Left renal pelvis (tissue), 4 donors: ENCODE measurements around the gene MOB3A. TPM values are rescaled to one million over a fixed set of nuclear protein-coding genes. Genes with fewer than 3 reads are reported as not detected.
A peak's percentile ranks its signal among the peaks of the same experiment; 100 is the strongest.
"Not testable (repeated sequence)": the region's sequence is repeated elsewhere in the genome, so short reads cannot be mapped to it uniquely, and the experiment has no call there.

Source experiments
- DNase-seq, 4 donors: peaks; one replicate each; pipeline ENCODE4 v3.0.0-alpha.2; 2013; ENCODE audit warnings: low read depth in 4 of 4, low spot score in 3 of 4
- polyA plus RNA-seq, 4 donors: library from polyadenylated mRNA; unstranded; fragments of 120-200 nt; gene quantifications; one replicate each; pipeline ENCODE4 v1.2.1, GENCODE V29; 2013; ENCODE audit not compliant: insufficient read length in 4 of 4

Gene MOB3A
- polyA plus RNA-seq, result 10 to 100 TPM; 21.4 to 29.1 (median 25.2) TPM

DNA sequence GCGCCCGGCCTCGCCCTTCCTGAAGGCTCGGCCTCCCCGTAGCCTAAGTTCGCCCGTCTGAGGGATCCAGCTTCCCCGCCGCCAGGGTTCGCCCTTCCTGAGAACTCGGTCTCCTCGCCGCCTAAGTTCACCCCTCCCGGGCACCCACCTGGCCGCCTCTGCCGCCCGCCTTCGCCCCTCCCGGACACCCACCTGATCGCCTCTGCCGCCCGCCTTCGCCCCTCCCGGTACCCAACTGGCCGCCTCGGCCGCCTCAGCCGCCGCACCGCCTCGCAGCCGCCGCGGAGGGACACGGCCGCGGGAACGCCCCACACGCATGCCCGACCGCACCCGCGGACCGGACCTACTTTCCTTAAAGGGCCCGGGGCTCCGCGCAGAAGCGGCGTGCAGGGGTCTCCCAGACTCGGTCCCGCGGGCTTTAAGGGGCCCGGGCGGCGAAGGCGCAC lies at the start of gene MOB3A:
Gene MOB3A, minus strand, starts transcription at position 293 of the 446 bp plus-strand sequence. CDS start 17,766 bp downstream, outside the sequence.
- peak in 2 of 4 donors; percentile 81 to 85 for DNase-seq

GRCh38 chr19:2145831-2146241 lies 49.7 kb upstream of the MOB3A start:
- DNase-seq, result no peak

DNA sequence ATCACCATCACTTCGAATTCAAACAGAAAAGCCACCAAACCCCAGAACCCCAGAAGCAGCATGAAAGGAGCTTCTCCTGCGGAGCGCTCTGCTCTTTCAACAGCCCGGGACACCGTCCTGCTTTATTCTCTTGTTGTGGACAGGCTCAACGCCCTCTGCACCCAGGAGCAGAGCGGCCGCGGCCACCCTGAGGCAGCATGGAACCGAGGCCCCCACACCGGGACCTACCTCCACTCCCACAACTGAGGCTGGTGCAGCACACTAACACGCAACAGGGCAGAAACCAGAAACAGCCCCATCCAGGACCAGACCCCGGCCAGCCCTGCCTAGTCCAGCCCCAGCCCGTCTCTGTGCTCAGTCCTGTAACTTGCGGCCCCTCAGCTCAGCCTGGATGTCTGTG lies 48.1 kb upstream of the MOB3A start:
- DNase-seq, result no peak

DNA sequence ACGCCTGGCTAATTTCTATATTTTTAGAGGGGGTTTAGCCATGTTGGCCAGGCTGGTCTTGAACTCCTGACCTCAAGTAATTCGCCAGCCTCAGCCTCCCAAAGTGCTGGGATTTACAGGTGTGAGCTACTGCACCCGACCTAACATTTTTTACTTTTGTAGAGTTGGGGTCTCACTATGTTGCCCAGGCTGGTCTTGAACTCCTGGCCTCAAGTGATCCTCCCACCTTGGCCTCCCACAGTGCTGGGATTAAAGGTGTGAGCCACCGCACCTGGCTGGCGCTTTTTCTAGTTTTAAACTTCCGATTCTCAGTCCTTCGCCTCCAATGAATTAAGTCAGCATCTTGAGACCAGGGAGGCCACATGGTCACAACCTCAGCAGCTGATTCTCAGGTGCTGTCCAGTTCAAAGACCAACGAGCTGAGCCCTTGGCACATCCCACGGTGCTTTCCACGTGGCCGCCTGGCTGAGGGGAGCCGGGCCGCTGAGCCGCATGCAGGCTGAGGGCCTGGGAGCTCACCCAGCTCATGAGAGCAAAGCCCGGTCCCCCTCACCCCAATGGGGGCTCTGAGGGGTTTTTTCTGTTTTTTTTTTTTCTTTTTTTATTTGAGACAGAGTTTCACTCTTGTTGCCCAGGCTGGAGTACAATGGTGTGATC lies 46.2 kb upstream of the MOB3A start:
- no peak for DNase-seq

GRCh38 chr19:2140138-2140569 lies 44.0 kb upstream of the MOB3A start:
- DNase-seq, result no peak

DNA sequence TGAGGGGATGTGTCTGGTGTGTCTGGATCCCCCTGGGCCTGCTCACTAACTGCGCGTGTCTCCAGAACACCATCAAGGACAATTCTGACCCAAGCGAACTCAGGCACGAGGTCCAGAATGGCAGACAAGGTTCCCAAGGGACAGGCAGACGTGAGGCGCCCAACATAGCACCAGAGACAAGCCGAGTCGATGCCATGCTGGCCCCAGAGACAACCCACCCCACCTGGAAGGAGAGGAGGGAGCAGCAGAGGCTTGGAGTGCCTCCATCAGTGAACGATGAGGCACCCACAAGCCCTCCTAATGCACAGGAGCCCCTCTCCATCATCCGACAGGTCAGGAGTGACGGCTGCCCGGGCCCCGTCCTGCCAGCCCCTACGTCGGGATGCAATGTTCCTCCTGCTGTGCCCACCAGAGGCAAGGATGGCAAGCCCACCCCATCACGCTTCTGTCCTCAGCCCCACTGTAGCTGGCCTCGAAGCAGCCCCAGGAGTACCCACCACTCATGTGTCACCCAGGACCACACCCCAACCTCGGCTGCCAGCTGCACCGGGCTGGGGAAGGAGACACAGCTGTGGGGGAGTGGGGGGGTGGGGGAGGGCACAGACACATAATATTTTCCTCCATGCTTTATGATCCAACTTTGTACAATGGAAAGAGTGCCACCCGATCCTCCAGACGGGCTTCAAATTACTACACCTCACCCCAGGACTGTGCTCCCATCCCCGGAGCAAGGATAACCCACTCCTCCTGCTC lies 43.4 kb upstream of the MOB3A start:
- DNase-seq, result no peak

DNA sequence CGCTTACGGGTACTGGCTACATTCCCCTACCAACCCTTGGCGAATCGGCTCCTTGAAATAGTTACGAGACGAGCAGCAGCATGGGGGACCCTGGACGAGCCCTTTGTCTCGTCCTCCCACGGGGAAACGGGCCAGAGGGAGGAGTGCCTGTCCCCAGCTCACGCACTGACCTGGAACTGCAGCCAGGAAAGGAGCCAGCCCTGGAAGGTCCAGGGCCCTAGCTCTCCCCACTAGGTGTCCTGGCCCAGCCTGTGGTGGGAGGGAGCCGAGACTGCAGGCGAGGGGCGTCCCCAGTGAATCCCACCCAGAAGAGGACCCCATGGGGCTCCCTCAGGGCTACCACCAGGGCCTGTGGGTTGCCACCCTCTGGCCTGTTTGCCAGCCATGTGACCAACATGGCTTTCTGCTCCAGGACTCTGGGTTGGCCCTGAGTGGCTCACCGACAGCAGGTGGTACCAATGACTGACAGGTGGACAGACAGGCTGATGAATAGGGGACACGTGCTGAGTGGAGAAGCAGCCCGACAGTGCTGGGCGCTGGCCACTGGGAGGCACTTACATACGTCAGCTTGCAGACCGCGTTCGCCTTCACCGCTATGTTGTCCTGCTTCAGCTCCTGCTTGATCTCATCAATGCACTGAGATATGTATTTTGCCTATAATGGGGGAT lies 42.1 kb upstream of the MOB3A start:
- DNase-seq, result no peak

DNA sequence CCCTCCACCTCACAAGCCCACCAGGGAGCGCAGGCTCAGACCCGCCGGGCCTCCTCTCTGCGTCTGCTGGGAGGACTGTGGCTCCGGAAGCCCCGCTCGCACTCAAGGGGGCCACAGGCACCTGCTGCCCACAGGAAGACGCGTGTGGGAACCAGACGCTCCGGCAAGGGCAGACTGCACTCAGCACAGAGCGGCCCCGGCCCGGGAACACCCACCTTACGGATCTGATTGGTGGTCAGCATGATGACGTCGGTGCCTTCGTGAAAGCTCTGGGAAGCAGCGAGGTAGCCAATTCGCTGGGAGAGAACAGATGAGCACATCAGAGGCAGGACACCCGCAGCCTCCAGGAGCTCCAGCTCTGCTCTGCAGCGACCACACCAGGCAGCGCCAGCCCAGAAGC lies 40.7 kb upstream of the MOB3A start:
- DNase-seq, result no peak

DNA sequence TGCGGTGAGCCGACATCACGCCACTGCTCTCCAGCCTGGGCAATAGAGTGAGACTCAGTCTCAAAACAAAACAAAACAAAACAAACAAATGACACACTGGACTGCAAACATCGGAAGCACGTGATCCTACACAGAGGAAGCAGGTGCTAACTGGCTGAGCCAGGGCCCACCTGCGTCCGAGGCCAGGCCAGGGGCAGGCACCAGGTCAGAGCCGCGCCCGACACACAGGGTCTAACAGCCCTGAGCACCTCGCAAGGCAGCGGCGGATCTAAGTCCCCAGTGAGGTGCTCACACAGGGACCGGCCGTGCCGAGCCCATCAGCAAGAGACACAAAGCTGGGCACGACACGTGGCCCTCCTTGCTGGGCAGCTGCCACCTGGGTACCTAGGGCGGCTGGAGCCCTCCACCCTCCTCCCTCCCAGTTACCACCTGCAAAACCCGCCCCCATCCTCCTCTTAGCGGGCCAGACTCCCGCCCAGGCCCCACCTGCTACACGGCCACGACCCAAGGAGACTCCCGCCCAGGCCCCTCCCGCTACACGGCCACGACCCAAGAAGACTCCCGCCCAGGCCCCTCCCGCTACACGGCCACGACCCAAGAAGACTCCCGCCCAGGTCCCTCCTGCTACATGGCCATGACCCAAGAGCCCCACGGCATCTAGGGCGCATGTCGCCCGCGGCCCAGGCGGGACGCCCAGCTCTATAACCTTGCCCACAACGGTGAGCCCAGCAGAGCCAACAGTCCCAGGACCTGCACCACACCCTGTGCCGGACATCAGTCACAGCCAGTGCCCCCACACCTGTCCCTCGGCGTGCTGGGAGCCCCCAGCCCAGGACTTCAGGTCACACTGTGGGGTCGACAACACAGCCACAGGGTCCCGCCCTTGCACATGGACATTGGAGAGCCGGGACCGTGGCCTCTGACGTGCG lies 39.6 kb upstream of the MOB3A start:
- no peak for DNase-seq

- DNase-seq, result no peak
Observed at GRCh38 chr19:2132731-2133490, 36.8 kb upstream of the MOB3A start.

DNA sequence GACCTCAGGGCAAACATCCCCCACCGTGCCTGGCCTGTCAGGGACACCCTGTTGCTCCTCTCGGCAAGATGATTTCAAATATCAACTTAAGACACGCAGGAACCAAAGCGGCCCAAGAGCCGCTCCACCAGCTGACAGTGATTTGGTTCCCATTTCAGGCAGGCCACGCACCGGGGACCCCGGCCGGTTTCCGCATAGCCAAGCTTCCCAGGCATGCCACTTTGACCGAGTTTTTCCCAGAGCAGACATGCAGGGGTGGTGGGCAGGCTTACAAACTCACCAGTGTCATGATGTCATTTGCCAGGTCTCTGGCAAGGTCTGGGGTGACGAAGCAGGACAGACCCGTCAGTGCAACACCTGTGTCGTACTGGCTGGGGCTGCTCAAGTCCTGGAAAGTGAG lies 36.1 kb upstream of the MOB3A start:
- no peak for DNase-seq

- DNase-seq, result not testable (repeated sequence)
Observed at GRCh38 chr19:2131012-2131975, 35.2 kb upstream of the MOB3A start.

- no peak for DNase-seq
Observed at GRCh38 chr19:2129892-2130770, 34.0 kb upstream of the MOB3A start.

DNA sequence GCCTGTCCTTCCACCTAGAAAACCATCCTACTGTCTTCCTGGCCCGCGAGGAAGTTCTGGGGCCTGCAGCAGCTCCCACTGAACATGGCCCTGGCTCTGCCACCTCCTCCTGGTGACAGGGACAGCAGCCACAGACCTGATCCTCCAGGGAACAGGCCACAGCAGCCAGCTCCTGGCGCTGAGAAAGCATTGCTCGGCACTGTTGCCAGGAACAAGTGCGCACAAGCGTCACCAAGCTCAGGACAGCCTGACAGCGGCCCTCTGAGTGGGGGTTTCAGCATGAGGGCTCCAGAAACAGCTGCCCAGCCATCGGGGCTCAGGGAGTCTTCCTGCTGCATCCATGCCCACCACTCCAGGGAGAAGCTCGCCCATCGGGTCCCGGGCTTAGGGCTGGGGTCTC lies 33.4 kb upstream of the MOB3A start:
- DNase-seq, result no peak

DNA sequence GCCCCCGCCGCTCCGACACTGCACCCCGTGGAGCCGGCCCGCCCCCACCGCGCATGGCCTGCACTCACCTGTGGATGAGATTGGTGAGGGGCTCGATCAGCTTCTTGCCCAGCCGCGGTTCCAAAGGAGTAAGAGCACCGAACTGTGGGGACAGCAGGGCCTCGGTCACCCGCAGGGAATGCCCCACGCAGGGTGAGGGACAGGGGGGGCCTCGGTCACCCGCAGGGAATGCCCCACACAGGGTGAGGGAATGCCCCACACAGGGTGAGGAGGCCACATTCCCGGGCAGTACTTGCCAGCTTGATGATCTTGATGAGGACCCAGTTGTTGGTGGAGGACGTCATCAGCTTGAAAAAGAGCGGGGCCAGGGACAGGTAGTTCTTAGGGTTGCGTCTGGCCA lies 32.9 kb upstream of the MOB3A start:
- no peak for DNase-seq

GRCh38 chr19:2128252-2128651 lies 32.1 kb upstream of the MOB3A start:
- not testable (repeated sequence) for DNase-seq

GRCh38 chr19:2127758-2128157 lies 31.6 kb upstream of the MOB3A start:
- no peak for DNase-seq
